Glutamatergic neuron (in vitro differentiated cells): ENCODE results near the gene CXCR2. TPM values are rescaled to one million over a fixed set of nuclear protein-coding genes. Genes with fewer than 3 reads are reported as not detected.
A peak's percentile ranks its signal among the peaks of the same experiment; 100 is the strongest.
"Not testable (repeated sequence)": the region's sequence is repeated elsewhere in the genome, so short reads cannot be mapped to it uniquely, and the experiment has no call there.

ENCODE experiments used
- DNase-seq: peaks from one replicate; pipeline ENCODE4 v3.0.0; 2022
- H3K27ac Mint-ChIP-seq: one replicate; pipeline ENCODE4 v1.8.0; 2020; ENCODE audit warnings: mild to moderate bottlenecking, mixed read lengths, inconsistent platforms; ENCODE audit not compliant: unreplicated experiment
- H3K27me3 Mint-ChIP-seq: one replicate; pipeline ENCODE4 v1.8.0; 2020; ENCODE audit warnings: mild to moderate bottlenecking, moderate library complexity, mixed read lengths, inconsistent platforms; ENCODE audit not compliant: unreplicated experiment
- H3K36me3 Mint-ChIP-seq: one replicate; pipeline ENCODE4 v1.8.0; 2020; ENCODE audit warnings: mild to moderate bottlenecking, mixed read lengths, inconsistent platforms; ENCODE audit not compliant: unreplicated experiment
- H3K4me1 Mint-ChIP-seq: one replicate; pipeline ENCODE4 v1.8.0; 2020; ENCODE audit warnings: mild to moderate bottlenecking, low read depth, mixed read lengths, inconsistent platforms; ENCODE audit not compliant: unreplicated experiment
- H3K4me3 Mint-ChIP-seq: one replicate; pipeline ENCODE4 v1.8.0; 2020; ENCODE audit warnings: mild to moderate bottlenecking, mixed read lengths, inconsistent platforms; ENCODE audit not compliant: unreplicated experiment
- H3K9me3 Mint-ChIP-seq: one replicate; pipeline ENCODE4 v1.8.0; 2020; ENCODE audit warnings: mild to moderate bottlenecking, moderate library complexity, mixed read lengths, inconsistent platforms; ENCODE audit not compliant: unreplicated experiment
- CTCF ChIP-seq: fragments of 200-600 bp; sonication (generic); IDR thresholded peaks from one replicate; pipeline ENCODE4 v1.5.0; 2021; ENCODE audit not compliant: partially characterized antibody, unreplicated experiment
- total RNA-seq: library from RNA; stranded (reverse); fragmentation: NEBNext Ultra II Directional; extraction: Animal tissue kit (Norgen Biotek cat#: 25700); gene quantifications from one replicate; pipeline ENCODE4 v1.2.1, GENCODE V29; 2021; ENCODE audit not compliant: unreplicated experiment

Gene CXCR2
- total RNA-seq, 1 donor from 2014 or later: not detected

GRCh38 chr2:218168635-218169462 lies 43.0 kb downstream of the CXCR2 start:
- H3K4me3 Mint-ChIP-seq: no peak overlapping the region
- H3K27ac Mint-ChIP-seq: no peak overlapping the region
- no peaks in the 10 kb centered on the region for H3K4me1 Mint-ChIP-seq
- TF ChIP-seq CTCF: peak; percentile 67
- peaks cover 3% of the 10 kb centered on the region for H3K36me3 Mint-ChIP-seq
- peaks cover 8% of the 10 kb centered on the region for H3K27me3 Mint-ChIP-seq
- DNase-seq: peak; percentile 59
- H3K9me3 Mint-ChIP-seq: no peaks in the 10 kb centered on the region

- Mint-ChIP-seq H3K27ac (no peak overlapping the region), H3K36me3 (peaks cover 3% of the 10 kb centered on the region), H3K4me1 (no peaks in the 10 kb centered on the region), H3K4me3 (no peak overlapping the region), H3K27me3 (peaks cover 5% of the 10 kb centered on the region), H3K9me3 (no peaks in the 10 kb centered on the region)
- no peak for DNase-seq
- TF ChIP-seq CTCF: no peak
These were observed 44.1 kb downstream of the CXCR2 start for GRCh38 chr2:218169757-218170546.

GRCh38 chr2:218171744-218172143 lies 45.9 kb downstream of the CXCR2 start:
- H3K4me3 Mint-ChIP-seq, H3K36me3 Mint-ChIP-seq, H3K9me3 Mint-ChIP-seq, H3K27me3 Mint-ChIP-seq, H3K27ac Mint-ChIP-seq, DNase-seq, H3K4me1 Mint-ChIP-seq: not testable (repeated sequence)

- H3K27me3 Mint-ChIP-seq: peaks cover 5% of the 10 kb centered on the region
- no peaks in the 10 kb centered on the region for H3K4me1 Mint-ChIP-seq
- no peaks in the 10 kb centered on the region for H3K36me3 Mint-ChIP-seq
- no peak for TF ChIP-seq CTCF
- no peak overlapping the region for H3K27ac Mint-ChIP-seq
- no peak for DNase-seq
- no peak overlapping the region for H3K4me3 Mint-ChIP-seq
- no peaks in the 10 kb centered on the region for H3K9me3 Mint-ChIP-seq
These were observed 47.0 kb downstream of the CXCR2 start for GRCh38 chr2:218172845-218173244.

- no peak overlapping the region for H3K4me3 Mint-ChIP-seq
- TF ChIP-seq CTCF: no peak
- H3K36me3 Mint-ChIP-seq: peaks cover 5% of the 10 kb centered on the region
These were observed 54.0 kb downstream of the CXCR2 start for GRCh38 chr2:218179782-218180181.

More at GRCh38 chr2:218179782-218180181, 54.0 kb downstream of the CXCR2 start:
- peaks cover 2% of the 10 kb centered on the region for H3K27me3 Mint-ChIP-seq
- H3K4me1 Mint-ChIP-seq: no peaks in the 10 kb centered on the region
- H3K9me3 Mint-ChIP-seq: peaks cover 4% of the 10 kb centered on the region
- no peak for DNase-seq
- no peak overlapping the region for H3K27ac Mint-ChIP-seq
